ENCODE data around the gene CERS5.
"Not testable (repeated sequence)": the region's sequence is repeated elsewhere in the genome, so short reads cannot be mapped to it uniquely, and the experiment has no call there.

Gene CERS5

GRCh38 chr12:50087995-50088394 is 79.2 kb downstream of the CERS5 start:
- Mint-ChIP-seq H3K4me3 (peak overlapping the region; percentile 18), H3K27me3 (ENCODE audit: low read depth, poor library complexity) (no peaks in the 10 kb centered on the region), H3K4me1 (peaks cover 31% of the 10 kb centered on the region), H3K36me3 (ENCODE audit: low read depth) (peaks cover 58% of the 10 kb centered on the region), H3K27ac (peak overlapping the region; percentile 44), H3K9me3 (no peaks in the 10 kb centered on the region)
- TF ChIP-seq CTCF (IDR thresholded peaks at IDR 0.05) = no peak
- no peak for DNase-seq

- H3K27ac Mint-ChIP-seq = peak overlapping the region; percentile 22
- H3K4me1 Mint-ChIP-seq = peaks cover 40% of the 10 kb centered on the region
- TF ChIP-seq CTCF (IDR thresholded peaks at IDR 0.05) = no peak
- H3K9me3 Mint-ChIP-seq = no peaks in the 10 kb centered on the region
- DNase-seq = no peak
- peaks cover 8% of the 10 kb centered on the region for H3K27me3 Mint-ChIP-seq (ENCODE audit: low read depth, poor library complexity)
- peaks cover 53% of the 10 kb centered on the region for H3K36me3 Mint-ChIP-seq (ENCODE audit: low read depth)
- H3K4me3 Mint-ChIP-seq = peak overlapping the region; percentile 98
Measured at GRCh38 chr12:50087151-50087550, 80.0 kb downstream of the CERS5 start.

GRCh38 chr12:50086148-50086547 is 81.0 kb downstream of the CERS5 start:
- H3K27me3 Mint-ChIP-seq (ENCODE audit: low read depth, poor library complexity) = peaks cover 15% of the 10 kb centered on the region
- no peak for TF ChIP-seq CTCF (IDR thresholded peaks at IDR 0.05)
- peaks cover 43% of the 10 kb centered on the region for H3K36me3 Mint-ChIP-seq (ENCODE audit: low read depth)
- peak overlapping the region; percentile 98 for H3K4me3 Mint-ChIP-seq
- peaks cover 48% of the 10 kb centered on the region for H3K4me1 Mint-ChIP-seq
- H3K9me3 Mint-ChIP-seq = no peaks in the 10 kb centered on the region
- peak overlapping the region; percentile 94 for H3K27ac Mint-ChIP-seq
- DNase-seq = no peak

GRCh38 chr12:50085615-50086072 is 81.5 kb downstream of the CERS5 start:
- H3K27ac Mint-ChIP-seq = peak overlapping the region; percentile 94
- peaks cover 38% of the 10 kb centered on the region for H3K36me3 Mint-ChIP-seq (ENCODE audit: low read depth)
- H3K9me3 Mint-ChIP-seq = no peaks in the 10 kb centered on the region

GRCh38 chr12:50084775-50085614 is 82.2 kb downstream of the CERS5 start, which contains the start of gene SMARCD1:
SMARCD1 (plus strand) TSS chr12:50085342; CDS start chr12:50085370, 28 bp downstream.
- Mint-ChIP-seq H3K9me3 (no peaks in the 10 kb centered on the region), H3K4me1 (peaks cover 50% of the 10 kb centered on the region), H3K27me3 (ENCODE audit: low read depth, poor library complexity) (peaks cover 17% of the 10 kb centered on the region), H3K36me3 (ENCODE audit: low read depth) (peaks cover 33% of the 10 kb centered on the region), H3K4me3 (peak within 1 kb of the TSS; percentile 98), H3K27ac (peak within 1 kb of the TSS; percentile 94)
- DNase-seq = peak; percentile 90
- peak; percentile 29 for TF ChIP-seq CTCF (IDR thresholded peaks at IDR 0.05)

More at GRCh38 chr12:50085615-50086072, 81.5 kb downstream of the CERS5 start:
- Mint-ChIP-seq H3K4me1 (peaks cover 50% of the 10 kb centered on the region), H3K4me3 (peak overlapping the region; percentile 98), H3K27me3 (ENCODE audit: low read depth, poor library complexity) (peaks cover 15% of the 10 kb centered on the region)
- no peak for DNase-seq
- no peak for TF ChIP-seq CTCF (IDR thresholded peaks at IDR 0.05)

- peak overlapping the region; percentile 94 for H3K27ac Mint-ChIP-seq
- H3K4me3 Mint-ChIP-seq = peak overlapping the region; percentile 98
- peaks cover 19% of the 10 kb centered on the region for H3K27me3 Mint-ChIP-seq (ENCODE audit: low read depth, poor library complexity)
- H3K4me1 Mint-ChIP-seq = peaks cover 47% of the 10 kb centered on the region
- not testable (repeated sequence) for DNase-seq, H3K9me3 Mint-ChIP-seq
- peaks cover 27% of the 10 kb centered on the region for H3K36me3 Mint-ChIP-seq (ENCODE audit: low read depth)
Measured at GRCh38 chr12:50084409-50084774, 82.8 kb downstream of the CERS5 start.
